Small intestine (tissue), 7 donors: ENCODE data around the gene ANAPC15. TPM values are rescaled to one million over a fixed set of nuclear protein-coding genes. Genes with fewer than 3 reads are reported as not detected.
A peak's percentile ranks its signal among the peaks of the same experiment; 100 is the strongest.
"Not testable (repeated sequence)": the region's sequence is repeated elsewhere in the genome, so short reads cannot be mapped to it uniquely, and the experiment has no call there.

Experiments
- DNase-seq, 2 donors: peaks; one replicate each; pipeline versions ENCODE4 v3.0.0 to v3.0.0-alpha.2; 2013
- FAIRE-seq: peaks from 2 replicates; lab custom pipeline; 2012; peaks lifted over from hg19 to GRCh38; lab: Jason Lieb, UNC
- H3K27ac ChIP-seq, 3 donors: one replicate each; pipeline ENCODE4 v1.5.1; 2013; ENCODE audit warnings: low read length in 2 of 3, mild to moderate bottlenecking in 2 of 3, control low read depth in 1 of 3, inconsistent platforms in 1 of 3, low read depth in 1 of 3, moderate library complexity in 1 of 3
- H3K27me3 ChIP-seq, 3 donors: one replicate each; pipeline ENCODE4 v1.6.1; 2013; ENCODE audit warnings: low read length in 3 of 3, inconsistent platforms in 1 of 3; ENCODE audit not compliant: control insufficient read depth in 3 of 3, insufficient read depth in 3 of 3
- H3K36me3 ChIP-seq, 3 donors: one replicate each; pipeline ENCODE4 v1.6.1; 2013; ENCODE audit warnings: low read length in 3 of 3, inconsistent platforms in 1 of 3, low read depth in 1 of 3, mild to moderate bottlenecking in 1 of 3, moderate library complexity in 1 of 3; ENCODE audit not compliant: control insufficient read depth in 3 of 3, insufficient read depth in 2 of 3
- H3K4me1 ChIP-seq, 3 donors: one replicate each; pipeline ENCODE4 v1.6.1; 2013; ENCODE audit warnings: low read length in 2 of 3, inconsistent platforms in 1 of 3, low read depth in 1 of 3, mild to moderate bottlenecking in 1 of 3, moderate library complexity in 1 of 3; ENCODE audit not compliant: control insufficient read depth in 3 of 3, insufficient read depth in 2 of 3
- H3K4me3 ChIP-seq, 3 donors: one replicate each; pipeline ENCODE4 v1.5.1; 2013; ENCODE audit warnings: low read length in 3 of 3, control low read depth in 1 of 3, inconsistent platforms in 1 of 3, low read depth in 1 of 3, mild to moderate bottlenecking in 1 of 3, moderate library complexity in 1 of 3
- H3K9me3 ChIP-seq, 2 donors: one replicate each; pipeline ENCODE4 v1.6.1; 2013; ENCODE audit warnings: low read depth in 1 of 2, low read length in 1 of 2; ENCODE audit not compliant: control insufficient read depth in 2 of 2, insufficient read depth in 1 of 2
- WGBS, 3 donors: extraction: QIAGEN DNeasy Blood & Tissue Kit; methylation state at CpG; one replicate each; pipeline ENCODE4 v1.1.7; 2013; 5-methylcytosine and 5-hydroxymethylcytosine counted together
- polyA plus RNA-seq, 4 donors: library from polyadenylated mRNA; stranded (reverse) in 3 of 4; unstranded in 1 of 4; fragments of 200-250 nt in 3 of 4; fragments of 120-200 nt in 1 of 4; gene quantifications; one replicate each; pipeline versions ENCODE4 v1.2.1 to v1.2.3, GENCODE V29; 2013
- donor health status: healthy with polysubstance abuse.
- donor health status: control.
- donor health status: control.
- donor health status: Bipolar disorder and iron deficiency.
- donor health status: healthy.

The ANAPC15 gene
- polyA plus RNA-seq, 4 donors: 35.0 to 83.0 (median 65.7) TPM

GRCh38 chr11:72146625-72147024, 34.1 kb upstream of the ANAPC15 start:
- H3K27ac ChIP-seq: no peak overlapping the region
- DNase-seq (no peak), FAIRE-seq (no peak)
- 32 to 44% (median 40%) methylated on average over 2 of the region's 2 CpGs for WGBS, 3 donors
- no peaks in the 10 kb centered on the region for H3K36me3 ChIP-seq
- no peaks in the 10 kb centered on the region for H3K9me3 ChIP-seq
- no peaks in the 10 kb centered on the region for H3K27me3 ChIP-seq
- no peak overlapping the region for H3K4me3 ChIP-seq
- H3K4me1 ChIP-seq: no peaks in the 10 kb centered on the region

- 30 to 72% (median 58%) methylated on average over 4 of the region's 4 CpGs for WGBS, 3 donors
- H3K9me3 ChIP-seq: no peaks in the 10 kb centered on the region
- H3K27me3 ChIP-seq: no peaks in the 10 kb centered on the region
- H3K4me1 ChIP-seq: no peaks in the 10 kb centered on the region
- H3K4me3 ChIP-seq: no peak overlapping the region
- DNase-seq: peak in 1 of 2 donors; percentile 32
- no peaks in the 10 kb centered on the region for H3K36me3 ChIP-seq
- H3K27ac ChIP-seq: no peak overlapping the region
- no peak for FAIRE-seq
Observed at GRCh38 chr11:72144807-72145565, 32.5 kb upstream of the ANAPC15 start.

- not testable (repeated sequence) for H3K27ac ChIP-seq, FAIRE-seq, DNase-seq, H3K4me1 ChIP-seq, H3K27me3 ChIP-seq, H3K9me3 ChIP-seq, H3K36me3 ChIP-seq, H3K4me3 ChIP-seq
- WGBS, 3 donors: 40 to 73% (median 50%) methylated on average over 1 of the region's 1 CpG
Observed at GRCh38 chr11:72142543-72142942, 30.0 kb upstream of the ANAPC15 start.

- not testable (repeated sequence) for H3K27ac ChIP-seq, DNase-seq, FAIRE-seq, H3K9me3 ChIP-seq, H3K4me1 ChIP-seq, H3K36me3 ChIP-seq, H3K4me3 ChIP-seq, H3K27me3 ChIP-seq
- WGBS, 3 donors: 42 to 83% methylated on average over 1 of the region's 1 CpG; no CpG with 5 or more reads in 1 of the 3 donors
Observed at GRCh38 chr11:72142086-72142485, 29.6 kb upstream of the ANAPC15 start.

- FAIRE-seq: no peak
- WGBS, 3 donors: 73 to 75% (median 73%) methylated on average over 3 of the region's 3 CpGs
- no peaks in the 10 kb centered on the region for H3K4me1 ChIP-seq
Observed at GRCh38 chr11:72141066-72141465, 28.6 kb upstream of the ANAPC15 start.

GRCh38 chr11:72140661-72141060, 28.2 kb upstream of the ANAPC15 start:
- 88 to 100% (median 96%) methylated on average over 2 of the region's 2 CpGs for WGBS, 3 donors
- no peak overlapping the region for H3K4me3 ChIP-seq
- no peak for FAIRE-seq

More at GRCh38 chr11:72141066-72141465, 28.6 kb upstream of the ANAPC15 start:
- no peak overlapping the region for H3K4me3 ChIP-seq
- H3K27me3 ChIP-seq: no peaks in the 10 kb centered on the region
- H3K9me3 ChIP-seq: no peaks in the 10 kb centered on the region
- no peak overlapping the region for H3K27ac ChIP-seq
- DNase-seq: no peak
- H3K36me3 ChIP-seq: no peaks in the 10 kb centered on the region

GRCh38 chr11:72139500-72139899, 27.0 kb upstream of the ANAPC15 start:
- no peak for FAIRE-seq
- Histone ChIP-seq H3K9me3 (no peaks in the 10 kb centered on the region), H3K4me3 (no peak overlapping the region), H3K27ac (no peak overlapping the region), H3K36me3 (no peaks in the 10 kb centered on the region), H3K27me3 (no peaks in the 10 kb centered on the region), H3K4me1 (no peaks in the 10 kb centered on the region)
- 84 to 93% (median 92%) methylated on average over 10 to 11 of the region's 11 CpGs for whole genome bisulfite sequencing, 3 donors
- DNase-seq: no peak

More at GRCh38 chr11:72140661-72141060, 28.2 kb upstream of the ANAPC15 start:
- DNase-seq: no peak
- Histone ChIP-seq H3K4me1 (no peaks in the 10 kb centered on the region), H3K36me3 (no peaks in the 10 kb centered on the region), H3K9me3 (no peaks in the 10 kb centered on the region), H3K27me3 (no peaks in the 10 kb centered on the region), H3K27ac (no peak overlapping the region)

GRCh38 chr11:72138821-72139390, 26.4 kb upstream of the ANAPC15 start:
- no peak overlapping the region for H3K4me3 ChIP-seq
- H3K4me1 ChIP-seq: no peaks in the 10 kb centered on the region
- no peaks in the 10 kb centered on the region for H3K36me3 ChIP-seq
- DNase-seq (peak in 1 of 2 donors; percentile 19), FAIRE-seq (no peak)
- H3K27ac ChIP-seq: no peak overlapping the region
- H3K9me3 ChIP-seq: no peaks in the 10 kb centered on the region
- H3K27me3 ChIP-seq: no peaks in the 10 kb centered on the region
- 67 to 78% (median 68%) methylated on average over 12 of the region's 12 CpGs for WGBS, 3 donors
